Hematopoietic multipotent progenitor cell treated with erythropoietin and hydrocortisone succinate and interleukin-3 and kit ligand, for 8 days (in vitro differentiated cells): Measurements from ENCODE around the gene ATP8A2.
A peak's percentile ranks its signal among the peaks of the same experiment; 100 is the strongest.
"Not testable (repeated sequence)": the region's sequence is repeated elsewhere in the genome, so short reads cannot be mapped to it uniquely, and the experiment has no call there.

ENCODE experiments used
- DNase-seq: peaks from one replicate; pipeline ENCODE4 v3.0.0-alpha.2; 2015

The ATP8A2 gene

DNA sequence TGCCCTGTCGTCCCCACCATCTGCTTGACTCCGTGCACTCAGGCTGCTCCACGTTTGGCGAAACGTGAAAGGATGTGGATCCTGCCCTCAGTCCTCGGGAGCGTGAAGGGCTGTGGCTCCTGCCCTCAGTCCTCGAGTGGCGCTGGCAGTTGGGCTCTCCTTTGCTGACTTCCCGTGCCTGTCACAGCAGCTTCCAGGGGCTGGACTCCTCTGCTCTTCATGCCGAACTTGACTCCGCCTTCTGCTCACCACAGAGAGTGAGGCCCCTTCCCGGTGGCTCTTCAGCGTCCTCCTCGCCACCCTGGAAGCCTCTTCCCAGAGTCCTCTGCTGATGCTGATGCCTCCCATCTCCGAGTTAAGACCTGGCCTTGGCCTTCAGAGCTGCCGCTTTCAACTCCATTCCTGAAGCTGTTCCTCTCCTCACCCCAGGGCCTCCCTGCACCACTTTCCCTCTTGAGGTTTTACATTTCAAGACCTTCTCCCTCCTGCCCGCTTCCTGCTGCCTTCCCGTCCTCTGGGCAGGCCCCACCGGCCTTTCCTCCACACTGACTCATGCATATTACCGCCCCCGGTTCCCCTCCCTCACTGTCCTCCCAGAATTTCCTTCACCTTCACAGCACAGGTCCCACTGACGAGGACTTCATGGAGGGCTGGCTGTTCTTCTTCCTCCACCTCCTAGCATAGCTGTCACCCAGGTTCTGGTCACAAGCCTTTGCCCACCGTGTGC is 568.4 kb downstream of the ATP8A2 start:
- no peak for DNase-seq

- DNase-seq: no peak
Observed at GRCh38 chr13:25943081-25943480, 571.3 kb downstream of the ATP8A2 start.

- DNase-seq: no peak
Observed at GRCh38 chr13:25943658-25944057, 571.9 kb downstream of the ATP8A2 start.

- DNase-seq: no peak
Observed at GRCh38 chr13:25945596-25945995, 573.8 kb downstream of the ATP8A2 start.

DNA sequence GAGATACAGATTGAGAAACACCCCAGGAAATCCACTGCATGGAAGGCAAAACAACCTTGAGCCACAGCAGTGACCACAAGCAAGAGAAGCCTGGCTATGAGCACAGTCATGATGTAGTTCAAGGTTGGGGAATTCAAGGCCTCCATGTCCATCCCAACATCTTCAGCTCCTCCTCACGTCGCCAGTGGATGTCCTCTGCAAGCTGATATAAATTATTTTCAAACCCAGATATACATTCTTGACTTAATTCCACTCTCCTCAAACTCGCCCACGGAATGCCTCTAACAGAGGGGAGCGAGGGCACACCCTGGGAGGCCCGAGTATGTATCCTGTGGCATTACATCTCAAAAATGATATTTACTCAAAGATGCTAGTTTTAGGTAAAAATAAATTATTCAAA is 574.5 kb downstream of the ATP8A2 start:
- no peak for DNase-seq

- no peak for DNase-seq
Observed at GRCh38 chr13:25948910-25949309, 577.1 kb downstream of the ATP8A2 start.

GRCh38 chr13:25951831-25952230 is 580.1 kb downstream of the ATP8A2 start:
- no peak for DNase-seq

DNA sequence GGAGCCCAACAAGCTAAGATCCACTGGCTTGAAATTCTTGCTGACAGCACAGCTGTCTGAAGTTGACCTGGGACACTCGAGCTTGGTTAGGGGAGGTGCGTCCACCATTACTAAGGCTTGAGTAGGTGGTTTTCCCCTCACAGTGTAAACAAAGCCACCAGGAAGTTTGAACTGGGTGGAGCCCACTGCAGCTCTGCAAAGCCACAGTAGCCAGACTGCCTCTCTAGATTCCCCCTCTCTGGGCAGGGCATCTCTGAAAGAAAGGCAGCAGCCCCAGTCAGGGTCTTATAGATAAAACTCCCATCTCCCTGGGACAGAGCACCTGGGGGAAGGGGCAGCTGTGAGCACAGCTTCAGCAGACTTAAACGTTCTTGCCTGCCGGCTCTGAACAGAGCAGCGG is 582.3 kb downstream of the ATP8A2 start:
- DNase-seq: not testable (repeated sequence)

GRCh38 chr13:25954943-25955342 is 583.2 kb downstream of the ATP8A2 start:
- not testable (repeated sequence) for DNase-seq

GRCh38 chr13:25958986-25959385 is 587.2 kb downstream of the ATP8A2 start:
- no peak for DNase-seq

DNA sequence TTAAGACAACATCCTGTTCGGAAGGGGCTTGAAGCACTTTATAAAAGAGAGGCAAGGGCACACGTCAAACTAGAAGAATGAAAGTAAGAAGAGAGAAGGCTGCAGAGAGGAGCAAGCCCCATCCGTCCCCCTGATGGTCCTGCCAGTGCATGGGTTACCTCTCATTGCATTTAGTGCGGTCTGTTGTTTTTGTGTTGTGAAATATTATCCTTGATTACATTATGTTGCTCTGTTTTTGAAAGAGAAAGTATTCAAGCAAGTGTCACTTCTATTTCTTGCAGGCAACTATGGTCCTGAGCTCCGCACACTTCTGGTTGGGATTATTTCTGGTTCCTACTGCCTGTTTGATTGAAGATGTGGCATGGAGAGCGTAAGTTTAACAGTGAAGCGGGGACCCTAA is 589.5 kb downstream of the ATP8A2 start:
- no peak for DNase-seq

- DNase-seq: no peak
Observed at GRCh38 chr13:25963674-25964073, 591.9 kb downstream of the ATP8A2 start.

GRCh38 chr13:25965596-25965995 is 593.8 kb downstream of the ATP8A2 start:
- no peak for DNase-seq

GRCh38 chr13:25966086-25966485 is 594.3 kb downstream of the ATP8A2 start:
- DNase-seq: peak; percentile 5

DNA sequence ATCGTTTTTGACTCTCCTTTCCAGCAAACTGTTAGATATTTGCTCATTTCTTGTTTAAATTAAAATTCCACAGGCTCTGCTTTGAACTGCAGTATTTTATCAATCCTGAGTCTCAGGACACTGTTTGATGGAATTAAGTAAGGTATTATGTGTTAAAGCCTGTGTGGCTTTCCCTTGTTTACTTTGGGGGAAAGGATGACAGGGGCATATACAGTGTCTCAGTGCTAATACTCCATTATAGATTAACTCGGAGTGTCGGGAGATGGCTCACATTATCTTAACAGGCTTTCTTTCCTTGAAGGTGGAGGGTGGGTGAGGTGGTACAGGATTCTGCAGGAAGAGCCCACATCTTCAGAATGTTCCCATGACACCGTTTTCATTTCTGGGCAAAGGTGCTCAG is 595.4 kb downstream of the ATP8A2 start:
- no peak for DNase-seq

DNA sequence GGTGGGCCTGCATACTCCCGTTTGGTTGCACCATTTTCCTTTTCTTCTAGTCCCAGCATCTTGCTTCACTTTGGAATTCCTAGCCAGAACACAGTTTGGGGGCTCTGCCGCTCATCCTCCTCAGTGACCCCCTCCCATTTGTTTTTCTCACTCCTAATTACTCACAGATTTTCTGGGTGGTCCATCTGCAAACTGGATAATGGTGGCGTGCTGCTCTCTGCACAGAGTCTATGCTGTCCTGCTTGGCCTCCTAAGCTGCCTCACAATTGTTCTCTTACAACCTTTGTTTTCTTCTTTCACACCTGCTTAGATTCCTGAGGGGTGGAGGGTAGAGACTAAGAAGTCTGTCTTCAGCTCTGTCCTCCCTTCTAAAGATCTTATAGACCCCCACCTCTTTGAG is 599.3 kb downstream of the ATP8A2 start:
- DNase-seq: no peak

DNA sequence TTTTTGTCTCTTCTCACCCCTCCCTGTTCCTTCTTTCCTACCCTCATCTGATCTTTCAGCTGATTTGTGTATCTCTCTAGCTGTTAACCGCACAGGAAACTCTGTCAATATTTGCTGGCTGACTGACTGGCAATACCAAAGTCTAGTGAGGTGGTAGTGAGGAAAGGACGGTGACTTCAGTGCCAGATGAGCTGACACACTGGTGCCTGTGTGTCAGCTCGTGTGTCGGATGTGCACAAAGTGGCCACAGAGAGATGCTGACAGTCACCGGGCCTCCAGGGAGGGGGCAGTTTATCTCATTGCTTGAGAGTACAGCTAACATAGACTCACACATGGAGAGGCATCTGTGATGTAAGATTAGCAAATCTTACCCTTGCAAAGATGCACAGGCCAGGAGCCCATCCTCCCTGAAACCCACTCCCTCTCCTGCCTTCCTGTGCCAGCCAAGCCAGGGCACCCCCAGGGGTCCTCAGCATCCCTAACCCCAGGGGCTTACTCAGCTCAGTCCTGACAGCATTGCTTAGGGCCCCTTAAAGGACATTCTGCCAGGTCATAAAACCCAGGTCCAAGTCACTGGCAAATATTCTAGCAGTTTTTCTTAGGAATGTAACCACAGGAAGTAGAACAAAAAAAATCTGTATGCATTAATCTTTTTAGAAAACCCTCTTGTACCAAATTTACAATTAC is 599.8 kb downstream of the ATP8A2 start:
- DNase-seq: no peak

DNA sequence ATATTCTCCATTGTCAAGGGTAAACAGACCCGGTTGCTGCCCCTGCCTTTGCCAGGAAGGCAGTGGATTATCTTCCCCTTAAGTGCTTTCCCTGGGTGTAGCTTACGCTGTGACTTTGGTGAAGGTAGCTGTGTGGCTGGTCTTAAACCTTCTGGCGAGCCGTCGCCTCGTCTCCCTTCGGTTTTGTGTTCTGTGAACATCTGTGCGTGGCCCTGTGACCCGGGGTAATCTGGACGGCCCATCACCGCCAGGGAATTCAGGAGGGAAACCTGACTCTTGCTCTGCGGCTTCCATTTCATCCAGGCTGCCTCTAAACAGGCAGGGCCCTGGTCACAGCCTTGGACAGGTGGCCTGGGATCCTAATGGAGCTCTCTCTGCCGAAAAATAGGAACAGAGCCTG is 601.3 kb downstream of the ATP8A2 start:
- no peak for DNase-seq

- DNase-seq: no peak
Observed at GRCh38 chr13:25973576-25973975, 601.8 kb downstream of the ATP8A2 start.

GRCh38 chr13:25977216-25977615 is 605.4 kb downstream of the ATP8A2 start:
- DNase-seq: no peak

DNA sequence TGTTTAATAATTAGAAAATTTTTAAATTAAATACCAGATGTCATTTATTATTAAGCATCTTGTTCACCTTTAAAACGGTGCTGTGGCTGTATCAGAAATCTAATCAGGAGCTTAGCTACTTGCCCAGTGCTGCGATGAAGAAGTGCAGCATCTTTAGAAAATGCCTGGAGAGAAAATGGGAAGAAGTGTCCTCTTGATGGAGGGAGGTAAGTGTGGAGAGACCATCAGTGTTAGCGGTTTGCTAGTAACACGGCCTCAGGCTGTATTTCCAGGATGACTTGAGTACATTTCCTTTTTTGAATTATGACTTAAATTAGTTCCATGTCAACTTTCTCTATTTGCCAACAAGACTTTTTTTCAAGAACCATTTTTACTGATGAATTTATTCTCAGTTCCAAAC is 605.9 kb downstream of the ATP8A2 start:
- DNase-seq: no peak

GRCh38 chr13:25978961-25979360 is 607.2 kb downstream of the ATP8A2 start:
- DNase-seq: no peak

- no peak for DNase-seq
Observed at GRCh38 chr13:25979371-25979770, 607.6 kb downstream of the ATP8A2 start.

DNA sequence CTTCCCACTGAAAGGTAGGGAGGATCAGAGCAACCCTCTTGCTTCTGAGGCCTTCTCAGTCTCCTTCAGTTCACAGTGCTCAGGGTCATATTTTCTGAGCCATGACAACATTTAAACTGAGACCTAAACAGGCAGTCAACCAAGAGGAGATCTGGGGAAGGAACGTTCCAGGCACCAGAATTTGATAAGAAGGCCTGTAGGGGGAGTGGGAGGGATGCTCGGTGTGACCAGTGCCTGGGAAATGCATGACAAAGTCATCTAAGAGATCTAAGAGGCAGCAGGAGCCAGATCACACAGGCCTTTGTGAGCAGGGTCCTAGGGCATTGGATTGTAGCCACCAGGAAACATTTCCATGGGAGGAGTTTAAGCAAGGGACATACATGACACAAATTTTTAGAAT is 608.5 kb downstream of the ATP8A2 start:
- DNase-seq: peak; percentile 2

- no peak for DNase-seq
Observed at GRCh38 chr13:25981060-25981459, 609.3 kb downstream of the ATP8A2 start.
